Measurements from ENCODE around the gene C1GALT1. TPM values are rescaled to one million over a fixed set of nuclear protein-coding genes. Genes with fewer than 3 reads are reported as not detected.
"Not testable (repeated sequence)": the region's sequence is repeated elsewhere in the genome, so short reads cannot be mapped to it uniquely, and the experiment has no call there.

Gene C1GALT1
- total and polyA plus RNA-seq, 2 experiments from 2014 or later: 58.2 to 203 TPM

- TF ChIP-seq POLR2AphosphoS5 (IDR thresholded peaks at IDR 0.05; ENCODE audit: low read depth) (no peak), ZNF114 (CRISPR knock-in tag; IDR thresholded peaks at IDR 0.05) (no peak), ETS1 (IDR thresholded peaks at IDR 0.05) (no peak), EZH2 (IDR thresholded peaks at IDR 0.05; ENCODE audit: low read depth, unreplicated experiment) (no peak), CREB1 (CRISPR knock-in tag; IDR thresholded peaks at IDR 0.05; ENCODE audit: low read depth) (no peak), NANOG (IDR thresholded peaks at IDR 0.05; ENCODE audit: borderline replicate concordance) (no peak), STAT1 (IDR thresholded peaks at IDR 0.05; ENCODE audit: unreplicated experiment) (no peak), REST (IDR thresholded peaks at IDR 0.05; ENCODE audit: unreplicated experiment) (no peak), JUNB (IDR thresholded peaks at IDR 0.05; ENCODE audit: unreplicated experiment) (no peak)
These were observed 47.3 kb upstream of the C1GALT1 start (continued) for GRCh38 chr7:7135074-7135473.

GRCh38 chr7:7135924-7136323 lies 46.4 kb upstream of the C1GALT1 start:
- not testable (repeated sequence) for H4K20me1 ChIP-seq (replicated peaks; ENCODE audit: insufficient read depth); ATAC-seq; H3K4me3 Mint-ChIP-seq; H3K27ac Mint-ChIP-seq; H3F3A ChIP-seq (replicated peaks; ENCODE audit: low read depth); H3K36me3 ChIP-seq (ENCODE audit: insufficient read depth); H3K4me3 ChIP-seq; H3K27me3 ChIP-seq (ENCODE audit: insufficient read depth); H3K27me3 Mint-ChIP-seq (ENCODE audit: insufficient read depth, low read depth, poor library complexity); H3K9me2 ChIP-seq (ENCODE audit: insufficient read depth); H3K36me3 Mint-ChIP-seq (ENCODE audit: low read depth); DNase-seq (ENCODE audit: low spot score); H3K79me2 ChIP-seq (replicated peaks; ENCODE audit: insufficient read depth); H3K9me3 Mint-ChIP-seq; H2AFZ ChIP-seq; H3K27ac ChIP-seq (ENCODE audit: low read depth)
- Histone ChIP-seq H3K4me2 (peak overlapping the region; percentile 5; the same call in 1 of the 2 replicates), H3K4me1 (ENCODE audit: insufficient read depth) (peaks cover 17% of the 10 kb centered on the region)
- H3K4me1 Mint-ChIP-seq: peaks cover 29% of the 10 kb centered on the region
